ENCODE measurements around the gene UBE2N.

The UBE2N gene

GRCh38 chr12:93425736-93426411, 15.9 kb downstream of the UBE2N start:
- H2BK120ac ChIP-seq (ENCODE audit: low read depth, low read length) = no peak overlapping the region
- peak overlapping the region; percentile 40 for H3K56ac ChIP-seq (ENCODE audit: low read length)
- peak overlapping the region; percentile 18 for H3K18ac ChIP-seq (ENCODE audit: low read length)
- H2BK5ac ChIP-seq (ENCODE audit: low read length) = no peak overlapping the region
- H4K8ac ChIP-seq (ENCODE audit: low read depth, low read length) = no peak overlapping the region
- H4K5ac ChIP-seq (ENCODE audit: low read length) = no peak overlapping the region
- no peak overlapping the region for H3K4me2 ChIP-seq (ENCODE audit: low read length)
- H3K27ac ChIP-seq (ENCODE audit: low read depth, low read length) = peak overlapping the region; percentile 57
- peaks cover 81% of the 10 kb centered on the region for H3K79me2 ChIP-seq (ENCODE audit: control insufficient read depth, insufficient read depth, low read length)
- peak; percentile 66 for DNase-seq
- peaks cover 2% of the 10 kb centered on the region for H3K79me1 ChIP-seq (ENCODE audit: low read length)
- H2AK5ac ChIP-seq (ENCODE audit: low read length) = no peak overlapping the region
- H3K27me3 ChIP-seq (ENCODE audit: insufficient read depth, low read length, poor library complexity) = no peaks in the 10 kb centered on the region
- no CpG with 5 or more reads among the region's 8 CpGs for WGBS (ENCODE audit: extremely low coverage, insufficient coverage, low lambda C conversion rate)
- no peak overlapping the region for H3K4ac ChIP-seq (ENCODE audit: low read depth, low read length)
- no peak overlapping the region for H3K4me3 ChIP-seq (ENCODE audit: low read length)
- peak overlapping the region; percentile 2 for H3K9ac ChIP-seq (ENCODE audit: low read length)
- no peaks in the 10 kb centered on the region for H3K36me3 ChIP-seq (ENCODE audit: control insufficient read depth, insufficient read depth, low read length)
- H3K23ac ChIP-seq (ENCODE audit: low read length) = no peak overlapping the region
- H2BK15ac ChIP-seq (replicated peaks; ENCODE audit: low read depth) = no peak overlapping the region
- H3K4me1 ChIP-seq (ENCODE audit: control insufficient read depth, low read depth, low read length) = peaks cover 22% of the 10 kb centered on the region

DNA sequence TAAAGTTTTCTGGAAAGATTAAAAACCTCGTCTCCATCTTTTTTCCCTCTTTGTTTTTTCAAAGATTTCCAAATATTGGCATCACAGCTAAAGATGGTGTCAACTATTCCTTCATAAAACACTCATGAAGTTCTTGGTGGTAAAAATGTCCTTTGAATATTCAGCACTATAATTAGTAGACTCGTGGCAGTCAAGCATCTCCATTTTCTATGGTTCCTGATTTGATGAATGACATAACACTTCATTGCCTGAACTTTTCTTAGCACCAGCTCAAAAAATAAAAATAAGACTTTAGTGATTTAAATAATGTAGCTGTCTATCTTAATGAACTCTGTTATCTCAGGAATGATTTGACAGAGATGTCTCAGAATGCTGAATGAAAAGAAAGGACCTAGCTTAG, 19.7 kb downstream of the UBE2N start:
- no CpG with 5 or more reads among the region's 2 CpGs for WGBS (ENCODE audit: extremely low coverage, insufficient coverage, low lambda C conversion rate)
- no peak overlapping the region for H2AK5ac ChIP-seq (ENCODE audit: low read length)
- no peak overlapping the region for H3K27ac ChIP-seq (ENCODE audit: low read depth, low read length)
- H2BK5ac ChIP-seq (ENCODE audit: low read length) = no peak overlapping the region
- H3K36me3 ChIP-seq (ENCODE audit: control insufficient read depth, insufficient read depth, low read length) = no peaks in the 10 kb centered on the region
- peaks cover 79% of the 10 kb centered on the region for H3K79me2 ChIP-seq (ENCODE audit: control insufficient read depth, insufficient read depth, low read length)
- no peak overlapping the region for H3K18ac ChIP-seq (ENCODE audit: low read length)
- H2BK120ac ChIP-seq (ENCODE audit: low read depth, low read length) = no peak overlapping the region
- no peak overlapping the region for H3K4ac ChIP-seq (ENCODE audit: low read depth, low read length)
- peaks cover 2% of the 10 kb centered on the region for H3K79me1 ChIP-seq (ENCODE audit: low read length)
- no peak overlapping the region for H4K8ac ChIP-seq (ENCODE audit: low read depth, low read length)
- H3K56ac ChIP-seq (ENCODE audit: low read length) = no peak overlapping the region
- peaks cover 18% of the 10 kb centered on the region for H3K4me1 ChIP-seq (ENCODE audit: control insufficient read depth, low read depth, low read length)
- no peak overlapping the region for H3K4me3 ChIP-seq (ENCODE audit: low read length)
- H3K4me2 ChIP-seq (ENCODE audit: low read length) = no peak overlapping the region
- no peak for DNase-seq
- H3K9ac ChIP-seq (ENCODE audit: low read length) = no peak overlapping the region
- no peak overlapping the region for H4K5ac ChIP-seq (ENCODE audit: low read length)
- H2BK15ac ChIP-seq (replicated peaks; ENCODE audit: low read depth) = no peak overlapping the region
- H3K23ac ChIP-seq (ENCODE audit: low read length) = no peak overlapping the region
- H3K27me3 ChIP-seq (ENCODE audit: insufficient read depth, low read length, poor library complexity) = no peaks in the 10 kb centered on the region

- H2BK120ac ChIP-seq (ENCODE audit: low read depth, low read length) = no peak overlapping the region
- DNase-seq = peak; percentile 56
- no peak overlapping the region for H4K8ac ChIP-seq (ENCODE audit: low read depth, low read length)
- no peak overlapping the region for H2BK5ac ChIP-seq (ENCODE audit: low read length)
- no peak overlapping the region for H2BK15ac ChIP-seq (replicated peaks; ENCODE audit: low read depth)
- H4K5ac ChIP-seq (ENCODE audit: low read length) = no peak overlapping the region
- peaks cover 75% of the 10 kb centered on the region for H3K79me2 ChIP-seq (ENCODE audit: control insufficient read depth, insufficient read depth, low read length)
- H3K4me2 ChIP-seq (ENCODE audit: low read length) = no peak overlapping the region
- no peak overlapping the region for H3K23ac ChIP-seq (ENCODE audit: low read length)
- H3K9ac ChIP-seq (ENCODE audit: low read length) = no peak overlapping the region
- H3K27me3 ChIP-seq (ENCODE audit: insufficient read depth, low read length, poor library complexity) = no peaks in the 10 kb centered on the region
- no peak overlapping the region for H3K56ac ChIP-seq (ENCODE audit: low read length)
- H3K18ac ChIP-seq (ENCODE audit: low read length) = no peak overlapping the region
- no CpG with 5 or more reads among the region's 1 CpG for WGBS (ENCODE audit: extremely low coverage, insufficient coverage, low lambda C conversion rate)
- no peak overlapping the region for H3K27ac ChIP-seq (ENCODE audit: low read depth, low read length)
- no peak overlapping the region for H2AK5ac ChIP-seq (ENCODE audit: low read length)
- peaks cover 6% of the 10 kb centered on the region for H3K4me1 ChIP-seq (ENCODE audit: control insufficient read depth, low read depth, low read length)
- no peaks in the 10 kb centered on the region for H3K36me3 ChIP-seq (ENCODE audit: control insufficient read depth, insufficient read depth, low read length)
- no peak overlapping the region for H3K4ac ChIP-seq (ENCODE audit: low read depth, low read length)
- no peak overlapping the region for H3K4me3 ChIP-seq (ENCODE audit: low read length)
- H3K79me1 ChIP-seq (ENCODE audit: low read length) = peaks cover 2% of the 10 kb centered on the region
These were observed 22.2 kb downstream of the UBE2N start for GRCh38 chr12:93419388-93420034.

DNA sequence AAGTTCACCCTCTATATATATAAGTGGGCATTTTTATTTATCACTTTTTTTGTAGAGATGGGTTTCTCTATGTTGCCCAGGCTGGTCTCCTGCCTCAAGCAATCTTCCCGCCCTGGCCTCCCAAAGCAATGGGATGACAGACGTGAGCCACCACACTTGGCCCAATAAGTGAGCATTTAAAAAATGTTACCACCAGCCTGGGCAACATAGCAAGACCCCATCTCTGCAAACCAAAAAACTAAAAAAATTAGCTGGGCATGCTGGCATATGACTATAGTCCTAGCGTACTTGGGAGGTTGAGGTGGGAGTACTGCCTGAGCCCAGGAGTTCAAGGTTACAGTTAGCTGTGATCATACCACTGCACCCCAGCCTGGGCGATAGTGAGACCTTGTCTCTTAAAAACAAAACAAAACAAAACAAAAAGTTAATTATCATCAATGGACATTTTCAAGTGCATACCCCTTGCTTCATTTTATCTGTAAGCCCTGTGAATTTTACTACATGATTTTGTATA, 23.7 kb downstream of the UBE2N start:
- Histone ChIP-seq H3K79me1 (ENCODE audit: low read length) (peaks cover 3% of the 10 kb centered on the region), H3K27ac (ENCODE audit: low read depth, low read length) (no peak overlapping the region), H3K36me3 (ENCODE audit: control insufficient read depth, insufficient read depth, low read length) (no peaks in the 10 kb centered on the region), H2BK120ac (ENCODE audit: low read depth, low read length) (no peak overlapping the region), H4K8ac (ENCODE audit: low read depth, low read length) (no peak overlapping the region), H3K4ac (ENCODE audit: low read depth, low read length) (no peak overlapping the region), H2AK5ac (ENCODE audit: low read length) (no peak overlapping the region), H2BK15ac (replicated peaks; ENCODE audit: low read depth) (no peak overlapping the region), H3K18ac (ENCODE audit: low read length) (no peak overlapping the region), H4K5ac (ENCODE audit: low read length) (no peak overlapping the region), H3K4me2 (ENCODE audit: low read length) (no peak overlapping the region), H3K4me1 (ENCODE audit: control insufficient read depth, low read depth, low read length) (peaks cover 2% of the 10 kb centered on the region), H3K23ac (ENCODE audit: low read length) (no peak overlapping the region), H2BK5ac (ENCODE audit: low read length) (no peak overlapping the region), H3K4me3 (ENCODE audit: low read length) (no peak overlapping the region), H3K79me2 (ENCODE audit: control insufficient read depth, insufficient read depth, low read length) (peaks cover 74% of the 10 kb centered on the region), H3K27me3 (ENCODE audit: insufficient read depth, low read length, poor library complexity) (no peaks in the 10 kb centered on the region), H3K56ac (ENCODE audit: low read length) (no peak overlapping the region), H3K9ac (ENCODE audit: low read length) (no peak overlapping the region)
- WGBS (ENCODE audit: extremely low coverage, insufficient coverage, low lambda C conversion rate) = no CpG with 5 or more reads among the region's 4 CpGs
- DNase-seq = no peak

DNA sequence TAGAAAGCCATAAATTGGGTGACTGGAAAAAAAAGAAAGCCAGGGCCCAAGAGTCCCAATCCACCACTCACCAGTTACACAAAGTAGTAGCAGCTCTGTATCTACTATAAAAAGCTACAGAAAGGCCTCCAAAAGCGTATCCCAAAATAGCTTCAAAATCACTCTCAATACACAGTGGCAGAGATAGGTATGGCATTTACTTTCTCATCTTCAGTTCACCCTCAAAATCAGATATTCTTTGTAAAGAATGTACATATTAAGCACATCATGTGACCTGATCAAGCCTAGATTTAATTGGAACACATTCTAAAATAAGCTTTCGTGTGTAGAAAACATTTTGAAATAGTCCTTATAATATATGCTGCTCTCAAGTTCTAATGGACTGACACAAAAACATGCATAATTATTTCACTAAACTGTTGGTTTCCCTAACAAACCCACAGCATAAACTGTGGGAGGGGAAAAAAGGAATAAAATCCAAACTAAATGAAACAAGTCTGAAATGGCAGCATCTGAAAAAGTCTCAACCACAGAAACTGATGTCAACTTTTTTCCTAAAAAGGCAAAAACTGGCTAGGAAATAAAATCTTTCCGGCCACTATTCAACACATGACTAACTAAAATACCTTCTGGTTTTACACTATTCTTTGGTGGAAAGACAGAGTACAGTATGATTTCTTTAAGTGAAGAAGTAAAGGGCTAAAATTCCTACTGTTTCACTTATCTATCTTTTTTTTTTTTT, 25.9 kb downstream of the UBE2N start:
- no peak overlapping the region for H2BK5ac ChIP-seq (ENCODE audit: low read length)
- no peak overlapping the region for H4K8ac ChIP-seq (ENCODE audit: low read depth, low read length)
- no peak overlapping the region for H3K9ac ChIP-seq (ENCODE audit: low read length)
- no peak overlapping the region for H3K4ac ChIP-seq (ENCODE audit: low read depth, low read length)
- no CpG with 5 or more reads among the region's 3 CpGs for WGBS (ENCODE audit: extremely low coverage, insufficient coverage, low lambda C conversion rate)
- H3K79me1 ChIP-seq (ENCODE audit: low read length) = peaks cover 4% of the 10 kb centered on the region
- H3K4me2 ChIP-seq (ENCODE audit: low read length) = no peak overlapping the region
- H3K4me1 ChIP-seq (ENCODE audit: control insufficient read depth, low read depth, low read length) = no peaks in the 10 kb centered on the region
- H3K27ac ChIP-seq (ENCODE audit: low read depth, low read length) = no peak overlapping the region
- no peak overlapping the region for H3K56ac ChIP-seq (ENCODE audit: low read length)
- no peak overlapping the region for H3K18ac ChIP-seq (ENCODE audit: low read length)
- no peak for DNase-seq
- peaks cover 74% of the 10 kb centered on the region for H3K79me2 ChIP-seq (ENCODE audit: control insufficient read depth, insufficient read depth, low read length)
- no peak overlapping the region for H2BK15ac ChIP-seq (replicated peaks; ENCODE audit: low read depth)
- H3K36me3 ChIP-seq (ENCODE audit: control insufficient read depth, insufficient read depth, low read length) = no peaks in the 10 kb centered on the region
- no peak overlapping the region for H2AK5ac ChIP-seq (ENCODE audit: low read length)
- no peak overlapping the region for H3K4me3 ChIP-seq (ENCODE audit: low read length)
- H2BK120ac ChIP-seq (ENCODE audit: low read depth, low read length) = no peak overlapping the region
- no peak overlapping the region for H4K5ac ChIP-seq (ENCODE audit: low read length)
- no peaks in the 10 kb centered on the region for H3K27me3 ChIP-seq (ENCODE audit: insufficient read depth, low read length, poor library complexity)
- H3K23ac ChIP-seq (ENCODE audit: low read length) = no peak overlapping the region

Data from mesendoderm (in vitro differentiated cells).